ENCODE data around the gene PPP1R1C.

The PPP1R1C gene

DNA sequence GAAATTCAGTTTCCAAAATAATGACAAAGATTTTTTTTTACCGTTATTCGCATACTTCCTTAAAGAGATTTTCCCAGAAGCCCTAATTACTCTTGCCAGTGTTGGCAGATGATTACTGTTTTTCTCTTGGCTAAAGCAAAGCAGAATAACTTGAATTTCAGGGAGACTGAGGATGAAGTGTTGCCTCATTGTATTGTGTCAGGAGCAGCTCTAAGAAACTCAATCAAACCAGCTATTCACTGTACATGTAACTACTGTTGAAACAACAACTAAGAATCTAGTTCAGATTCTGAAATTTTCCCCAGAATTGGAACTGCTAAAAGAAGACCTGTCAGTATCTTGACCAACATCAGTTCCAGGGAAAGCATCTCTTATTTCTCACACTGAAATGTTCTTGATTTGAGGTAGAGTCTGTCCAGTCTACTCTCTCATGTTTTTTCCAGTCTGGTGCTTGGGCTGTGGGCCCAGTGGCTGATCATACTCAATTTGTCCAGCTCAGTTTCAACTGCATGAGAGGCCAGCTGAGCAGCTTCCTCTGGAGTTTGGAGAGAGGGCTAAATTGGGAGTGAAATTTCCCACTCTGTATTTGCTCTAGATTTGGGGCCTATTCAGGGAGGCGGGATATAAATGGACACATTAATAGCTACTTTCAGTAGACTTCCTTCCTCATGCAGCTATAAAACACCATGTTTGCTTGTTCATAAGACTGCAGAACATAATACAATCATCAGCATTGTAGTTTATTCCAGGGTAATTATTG is 78.5 kb downstream of the PPP1R1C start:
- DNase-seq, result no peak

DNA sequence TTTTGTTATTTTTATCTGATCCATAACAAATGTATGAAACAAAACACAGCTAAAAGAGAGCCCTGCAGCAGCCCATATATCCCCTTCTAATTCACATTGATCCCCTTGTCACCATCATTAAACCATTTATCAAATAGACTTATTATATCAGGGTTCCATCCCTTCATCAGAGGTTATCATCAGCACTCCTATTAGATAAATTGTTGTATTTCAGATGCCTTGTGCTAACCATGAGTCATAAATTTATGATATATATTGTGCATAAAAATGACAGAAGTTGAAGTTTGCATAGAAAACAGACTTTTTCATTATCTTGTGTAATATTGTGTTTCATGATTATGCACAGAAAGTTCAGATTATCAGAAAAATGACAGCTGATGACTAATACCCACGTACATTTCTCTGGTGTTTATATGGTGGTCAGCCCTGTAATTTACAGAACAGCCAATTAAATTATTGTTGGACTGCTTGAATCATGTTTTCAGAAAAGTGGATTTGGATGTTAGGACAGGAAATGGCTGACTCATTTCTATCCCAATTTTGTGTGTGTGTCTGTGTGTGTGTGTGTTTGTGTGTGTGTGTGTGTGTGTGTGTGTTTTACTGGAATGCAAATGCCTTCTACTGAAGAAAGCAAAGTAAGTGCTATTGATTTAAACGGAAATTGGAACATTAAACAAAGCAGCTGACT is 80.9 kb downstream of the PPP1R1C start:
- no peak for DNase-seq

DNA sequence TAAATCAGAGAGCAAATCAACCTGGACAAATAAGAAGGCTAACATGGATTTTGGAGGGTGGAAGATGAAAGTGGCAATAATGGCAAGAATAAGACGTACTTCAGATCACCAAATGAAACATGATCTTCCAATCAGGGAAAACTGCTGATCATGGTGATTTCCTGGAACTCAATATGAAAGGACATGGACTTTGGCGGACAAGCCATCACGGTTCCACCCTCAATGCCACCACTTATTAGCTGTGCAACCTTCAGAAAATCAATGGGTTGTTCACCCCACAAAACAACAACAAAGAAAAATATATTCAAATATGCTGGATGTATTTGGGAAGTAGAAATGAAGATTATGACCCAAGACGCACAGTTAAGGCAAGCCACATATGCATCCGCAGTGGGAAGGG is 81.7 kb downstream of the PPP1R1C start:
- DNase-seq, result no peak

DNA sequence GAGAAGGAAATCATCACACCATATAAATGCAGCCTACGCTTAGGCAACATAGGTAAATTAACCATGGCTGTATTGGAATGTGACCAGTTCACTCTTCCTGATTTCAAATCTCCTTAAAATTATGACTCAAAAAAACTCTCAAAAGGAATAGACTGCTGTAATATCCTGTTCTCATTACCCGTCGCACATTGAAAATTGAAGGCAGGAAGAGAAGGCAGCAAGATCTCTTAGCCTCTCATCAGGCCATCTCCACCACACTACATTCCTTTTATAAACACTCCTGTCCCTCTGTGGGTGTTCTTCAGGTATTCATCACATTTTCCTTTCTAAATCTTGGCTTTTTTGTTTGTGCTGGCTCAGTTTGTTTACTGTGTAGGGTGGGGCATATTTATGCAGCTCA is 83.2 kb downstream of the PPP1R1C start:
- no peak for DNase-seq

DNA sequence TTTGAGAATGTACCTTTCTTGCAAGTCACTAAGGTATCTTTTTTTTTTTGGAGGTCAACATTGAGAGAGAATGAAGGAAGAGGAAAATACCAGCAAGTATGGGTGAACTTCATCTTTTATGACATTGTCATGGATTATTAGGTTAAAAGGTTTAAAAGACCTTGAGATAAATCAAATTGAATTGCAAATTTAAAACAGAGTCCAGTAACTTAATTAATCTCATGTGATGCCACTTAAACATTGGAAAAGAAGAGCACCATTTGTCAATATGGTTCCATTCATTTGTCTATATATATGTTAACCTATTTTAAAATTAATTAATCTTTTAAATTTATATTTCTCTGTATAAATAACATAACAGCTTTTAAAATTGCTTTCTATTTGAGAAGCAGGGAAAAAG is 83.8 kb downstream of the PPP1R1C start:
- no peak for DNase-seq

DNA sequence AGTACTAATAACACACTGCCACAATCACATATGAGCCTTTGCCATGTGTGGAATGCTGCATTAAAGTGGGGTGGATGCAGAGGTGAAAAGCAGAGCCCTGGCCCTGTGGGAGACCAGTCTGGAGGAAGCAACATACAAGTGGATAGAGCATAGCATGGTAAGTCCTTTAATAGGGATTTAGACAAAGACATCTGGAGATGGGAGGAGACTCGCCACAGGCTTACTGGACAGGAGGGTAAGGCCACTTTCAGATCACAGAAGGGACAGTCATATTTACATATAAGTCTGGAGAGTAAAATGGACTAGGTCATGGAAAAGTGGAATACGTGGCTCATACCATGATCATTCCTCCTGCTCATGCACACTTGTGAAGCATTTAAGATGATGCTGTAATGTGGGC is 84.3 kb downstream of the PPP1R1C start:
- DNase-seq, result no peak

DNA sequence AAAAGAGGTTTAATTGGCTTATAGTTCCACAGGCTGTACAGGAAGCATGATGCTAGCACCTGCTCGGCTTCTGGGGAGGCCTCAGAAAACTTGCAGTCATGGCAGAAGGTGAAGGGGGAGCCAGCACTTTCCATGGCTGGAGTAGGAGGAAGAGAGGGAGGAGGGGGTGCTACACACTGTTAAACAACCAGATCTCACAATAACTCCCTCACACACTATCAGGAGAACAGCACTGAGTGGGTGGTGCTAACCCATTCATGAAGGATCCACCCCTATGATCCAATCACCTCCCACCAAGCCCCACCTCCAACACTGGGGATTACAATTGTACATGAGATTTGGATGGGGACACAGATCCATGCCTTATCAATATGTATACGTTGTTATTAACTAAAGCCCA is 85.1 kb downstream of the PPP1R1C start:
- no peak for DNase-seq

DNA sequence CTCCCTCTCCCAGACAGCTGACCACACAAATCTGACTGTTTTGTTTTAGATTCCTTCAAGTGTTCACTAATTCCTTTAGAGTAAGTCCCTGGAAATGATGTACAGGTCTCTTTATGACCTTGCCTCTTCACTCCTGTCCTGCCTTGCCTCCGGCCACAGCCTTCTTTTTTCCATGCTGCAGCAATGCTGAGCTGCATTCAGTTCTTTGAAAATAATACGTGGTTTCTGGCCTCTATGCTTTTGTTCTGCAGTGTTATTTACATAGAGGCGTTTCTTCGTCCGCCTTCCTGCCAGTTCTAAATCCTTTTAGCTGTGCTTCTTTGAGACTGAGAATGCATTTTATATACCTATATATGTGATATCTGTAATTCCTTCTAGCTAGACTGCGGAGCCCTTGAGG is 87.2 kb downstream of the PPP1R1C start:
- no peak for DNase-seq

DNA sequence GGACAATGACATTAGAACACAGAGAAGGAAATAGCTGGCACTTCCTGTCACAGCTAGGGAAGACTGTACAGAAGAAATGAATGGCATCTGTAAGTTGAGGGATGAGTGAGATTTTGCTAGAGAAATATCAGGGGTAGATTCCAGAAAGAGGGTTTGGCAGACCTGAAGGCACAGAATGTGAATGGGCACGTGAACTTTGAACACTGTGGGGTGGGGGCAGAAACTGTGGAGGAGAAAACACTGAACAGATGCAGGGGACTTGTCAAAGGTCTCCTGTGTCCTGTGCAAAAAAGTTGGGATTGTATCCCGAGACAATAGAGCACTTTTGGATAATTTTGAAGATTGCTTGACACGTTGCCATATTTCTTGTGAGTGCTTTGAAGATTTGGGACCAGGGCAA is 88.0 kb downstream of the PPP1R1C start:
- no peak for DNase-seq

DNA sequence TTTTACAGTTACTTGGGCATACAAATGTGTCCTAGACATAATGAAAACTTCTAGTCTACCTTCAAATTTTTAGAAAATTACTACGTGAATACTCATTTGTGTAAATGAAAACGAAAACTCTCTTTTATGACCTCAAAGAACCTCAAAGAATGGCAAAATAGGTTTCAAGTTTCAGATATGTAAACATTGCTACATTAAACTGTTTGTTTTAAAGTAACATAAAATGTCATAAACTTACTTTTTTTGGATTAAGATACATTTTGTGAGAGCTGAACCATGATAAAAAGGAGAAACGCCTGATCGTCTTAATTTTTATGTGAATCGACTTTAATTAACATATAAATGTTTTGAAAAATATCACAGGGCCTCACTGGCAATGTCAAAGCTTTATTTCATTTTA is 91.4 kb downstream of the PPP1R1C start:
- DNase-seq, result no peak

DNA sequence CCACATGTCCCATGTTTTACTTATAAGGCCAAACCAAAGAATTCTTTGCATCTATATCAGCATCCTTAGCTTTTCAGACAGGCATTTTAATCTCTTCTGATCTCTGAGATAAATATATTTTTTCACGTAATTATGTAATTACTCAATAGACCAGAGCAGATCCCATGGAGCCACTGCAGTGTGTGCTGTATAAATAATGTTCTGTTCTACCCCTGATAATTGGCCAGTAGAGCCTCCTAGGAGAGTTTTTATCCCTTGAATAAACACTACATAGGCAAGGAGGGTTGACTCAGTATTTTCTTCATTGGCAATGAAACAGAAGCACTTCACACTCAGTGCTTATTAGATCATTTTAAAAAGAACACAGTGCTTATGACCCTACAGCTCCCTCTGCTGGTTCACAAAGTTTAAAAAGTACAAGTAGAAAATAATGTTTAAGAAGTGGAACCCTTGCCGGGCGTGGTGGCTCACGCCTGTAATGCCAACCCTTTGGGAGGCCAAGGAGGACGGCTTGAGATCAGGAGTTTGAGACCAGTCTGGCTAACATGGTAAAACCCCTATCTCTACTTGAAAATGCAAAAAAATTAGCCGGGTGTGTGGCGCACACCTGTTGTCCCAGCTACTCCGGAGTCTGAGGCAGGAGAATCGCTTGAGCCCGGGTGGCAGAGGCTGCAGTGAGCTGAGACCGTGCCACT is 91.9 kb downstream of the PPP1R1C start:
- DNase-seq, result peak in 1 of 5 donors; percentile 22

DNA sequence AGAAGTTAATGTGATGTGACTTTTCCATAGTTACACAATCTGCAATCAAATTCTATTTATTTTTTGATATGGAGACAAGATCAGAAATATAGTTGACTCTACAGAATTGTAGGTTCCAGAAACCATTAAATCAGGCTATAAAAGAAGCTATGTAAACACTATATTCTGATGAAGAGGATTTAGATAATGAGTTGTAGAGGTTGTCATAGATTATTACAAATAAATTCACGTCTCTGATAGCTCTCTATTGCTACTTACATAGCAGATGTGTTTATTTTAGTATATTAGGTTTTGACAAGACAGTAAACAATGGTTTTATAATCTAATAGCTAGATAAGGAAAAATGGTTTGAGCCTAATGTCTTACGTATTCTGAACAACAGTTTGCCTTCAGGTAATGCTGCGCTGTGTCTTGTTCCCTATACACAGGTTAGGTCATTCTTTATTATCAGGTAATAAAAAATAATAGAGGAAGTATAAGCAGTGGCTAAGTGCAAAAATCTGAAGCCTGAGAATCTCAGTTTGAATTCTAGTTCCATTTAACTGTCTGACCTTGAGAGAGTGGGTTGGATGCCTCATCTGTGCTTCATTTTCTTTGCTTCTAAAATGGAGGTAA is 93.4 kb downstream of the PPP1R1C start:
- no peak for DNase-seq

DNA sequence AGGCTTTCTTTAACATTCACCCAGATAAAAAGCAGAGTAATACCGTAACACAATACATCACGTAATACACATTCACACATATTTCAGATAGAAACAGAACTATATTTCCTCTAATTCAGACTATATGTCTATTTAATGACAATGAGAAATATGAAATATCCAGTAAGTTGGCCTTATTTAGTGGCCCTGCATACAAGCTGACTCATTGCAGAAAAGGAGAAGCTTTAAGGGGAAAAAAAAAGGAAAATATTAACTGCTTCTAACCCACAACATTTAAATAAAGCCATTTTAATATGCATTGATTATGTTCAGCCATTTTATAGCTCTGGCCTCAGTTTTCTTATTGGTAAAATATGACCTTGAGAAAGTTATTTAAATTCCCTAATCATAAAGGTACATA is 94.8 kb downstream of the PPP1R1C start:
- DNase-seq, result no peak

DNA sequence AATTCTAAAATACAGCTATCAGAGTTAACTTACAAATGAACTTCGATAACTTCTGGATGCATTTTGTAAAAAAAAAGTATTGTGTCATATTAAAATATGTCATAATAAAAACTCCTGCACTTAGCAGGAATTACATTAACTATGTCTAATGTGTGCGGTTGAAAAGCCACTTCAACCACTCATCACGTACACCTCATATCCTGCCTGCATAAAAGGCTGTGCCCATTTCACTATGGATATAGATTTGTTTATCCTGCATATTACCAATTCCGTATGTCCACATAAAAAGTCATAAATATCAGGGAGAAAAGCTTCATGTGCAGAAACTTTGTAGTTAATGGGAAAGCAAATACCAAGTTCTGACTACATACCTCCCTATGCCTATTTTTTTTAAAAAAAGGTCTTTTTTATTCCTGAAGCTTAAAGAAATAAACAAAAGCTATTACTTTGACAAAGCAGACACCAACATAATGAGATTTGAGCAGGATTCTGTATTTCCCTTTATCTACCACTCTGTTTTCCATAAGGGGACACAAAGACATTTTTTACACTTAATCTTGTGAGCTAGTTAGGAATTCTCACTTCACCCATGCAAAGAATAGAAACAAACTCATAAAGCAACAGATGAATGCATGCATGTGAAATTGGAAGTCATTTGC is 96.1 kb downstream of the PPP1R1C start:
- DNase-seq, result no peak

DNA sequence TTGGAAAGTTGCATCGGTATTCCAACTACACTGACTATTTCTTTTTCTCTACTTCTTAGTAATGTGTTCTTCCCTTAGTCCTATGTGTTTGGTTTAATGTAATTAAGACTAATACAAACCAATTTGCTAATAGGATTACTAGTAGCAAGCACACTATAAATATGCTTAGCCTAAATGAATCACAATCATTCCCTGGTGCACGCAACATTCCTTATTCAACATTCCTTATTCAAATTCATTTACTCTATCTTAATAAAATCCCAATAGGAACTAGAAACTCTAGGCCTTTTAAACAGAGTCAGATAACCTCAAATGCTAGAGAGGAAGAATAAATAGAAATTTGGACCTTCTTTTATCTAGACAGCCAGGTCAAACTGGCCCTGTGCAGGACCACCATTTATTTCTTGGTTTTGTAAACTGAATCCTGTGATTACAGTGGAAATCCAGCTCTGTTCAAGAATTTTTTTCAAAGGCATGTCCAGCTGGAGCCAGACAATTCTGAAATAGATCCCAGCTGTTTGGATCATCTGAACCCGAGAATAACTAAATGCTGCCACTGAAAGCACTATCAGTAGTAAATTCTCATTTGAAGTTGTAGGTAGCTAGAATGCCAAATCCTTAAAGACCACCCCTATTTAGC is 103.1 kb downstream of the PPP1R1C start:
- DNase-seq, result no peak

DNA sequence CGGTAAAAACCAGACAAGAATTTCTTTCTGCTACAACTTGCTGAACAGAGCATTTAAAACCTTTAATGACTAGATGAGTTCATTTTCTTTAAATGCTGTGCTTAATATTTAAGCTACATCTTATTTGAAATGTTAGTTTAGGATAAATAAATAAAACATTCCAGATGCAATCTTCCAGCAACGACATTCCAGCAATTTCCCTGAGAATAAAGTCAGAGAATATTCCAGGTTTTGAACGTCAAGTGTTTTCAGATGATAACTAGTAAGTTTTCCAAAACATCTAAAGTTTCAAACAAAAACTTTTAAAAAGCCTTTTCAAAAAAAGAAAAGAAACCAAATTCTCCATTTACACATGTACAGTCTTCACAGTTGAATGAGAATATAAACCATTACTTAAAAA is 104.8 kb downstream of the PPP1R1C start:
- DNase-seq, result no peak

DNA sequence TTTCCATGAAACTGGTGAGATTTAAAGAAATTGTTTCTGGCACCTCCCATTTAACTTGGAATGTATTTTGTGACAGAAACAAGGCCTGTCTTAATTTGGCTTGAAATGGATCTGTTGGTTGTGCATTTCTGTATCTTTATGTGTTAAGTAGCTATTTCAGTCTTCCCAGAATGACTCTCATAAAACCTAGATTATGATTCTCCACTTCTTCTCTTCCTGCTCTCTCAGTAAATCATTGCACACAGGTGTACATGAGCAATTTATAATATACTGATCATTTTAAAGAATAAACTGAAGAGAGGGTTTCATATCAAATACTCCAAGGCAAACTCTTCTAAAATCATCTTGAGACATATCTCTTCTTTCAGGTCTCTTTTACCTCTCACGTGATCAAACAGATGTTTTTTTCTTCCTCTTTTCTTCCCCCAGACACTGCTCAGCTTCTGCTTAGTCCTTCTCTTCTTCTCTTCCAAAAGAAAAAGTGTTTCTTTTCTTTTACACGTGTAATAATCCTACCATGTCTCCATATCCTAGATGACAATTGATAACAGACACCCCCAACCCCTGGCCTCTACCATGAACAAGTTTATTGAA is 112.0 kb downstream of the PPP1R1C start:
- no peak for DNase-seq

DNA sequence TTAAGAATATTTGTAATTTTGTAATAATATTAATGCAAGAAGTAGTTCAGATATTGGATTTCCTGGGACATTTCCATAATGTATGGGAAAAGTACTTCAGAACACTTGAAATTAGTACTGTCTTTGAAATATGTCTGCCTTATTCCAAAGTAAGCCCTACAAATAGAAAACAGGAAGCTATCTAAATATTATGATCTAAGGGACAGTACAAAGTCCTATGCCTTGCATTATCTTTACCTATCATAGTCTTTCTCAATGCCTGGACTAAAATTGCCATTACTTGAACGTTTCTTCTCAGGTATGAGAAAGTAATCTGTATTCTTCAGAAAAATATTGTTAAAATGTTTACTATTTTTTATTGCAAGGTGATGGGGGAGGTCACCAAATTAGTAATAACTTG is 113.0 kb downstream of the PPP1R1C start:
- DNase-seq, result no peak

DNA sequence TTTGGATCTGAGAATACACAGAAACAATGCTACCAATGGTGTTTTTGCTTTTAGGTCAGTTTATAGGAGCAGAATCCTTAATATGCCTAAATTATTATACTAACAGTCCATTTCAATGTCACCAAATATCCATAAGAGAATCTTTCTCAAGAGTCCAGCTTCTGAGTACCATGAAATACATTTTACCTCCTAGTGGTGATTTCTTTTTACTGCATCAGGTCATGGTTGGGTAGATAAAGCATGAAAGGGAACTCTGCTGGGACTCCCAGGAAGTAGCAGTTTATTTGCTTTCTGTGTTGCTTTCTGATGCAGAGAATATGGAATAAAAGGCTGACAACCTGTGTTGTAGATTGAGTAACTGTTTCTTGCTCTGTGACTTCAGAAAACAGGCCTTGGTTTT is 115.6 kb downstream of the PPP1R1C start:
- no peak for DNase-seq

DNA sequence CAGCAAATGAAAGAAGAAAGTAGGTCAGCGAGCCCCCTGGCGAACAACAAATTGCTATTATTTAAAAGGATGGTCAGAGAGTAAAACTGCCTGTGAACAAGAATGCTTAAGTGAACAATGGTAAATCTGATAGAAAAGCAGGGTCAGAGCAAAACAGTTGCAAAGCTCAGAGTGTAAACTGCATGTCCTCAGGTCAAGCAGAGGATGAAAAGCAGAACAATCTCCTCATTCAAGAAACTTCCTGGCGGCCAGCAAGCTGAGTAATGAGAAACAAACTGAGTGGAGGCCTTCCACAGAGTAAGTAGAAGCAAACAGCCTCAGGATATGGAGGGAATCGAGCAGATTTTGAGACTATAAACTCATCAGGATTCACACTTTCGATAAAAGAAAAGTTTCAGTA is 117.9 kb downstream of the PPP1R1C start:
- no peak for DNase-seq

DNA sequence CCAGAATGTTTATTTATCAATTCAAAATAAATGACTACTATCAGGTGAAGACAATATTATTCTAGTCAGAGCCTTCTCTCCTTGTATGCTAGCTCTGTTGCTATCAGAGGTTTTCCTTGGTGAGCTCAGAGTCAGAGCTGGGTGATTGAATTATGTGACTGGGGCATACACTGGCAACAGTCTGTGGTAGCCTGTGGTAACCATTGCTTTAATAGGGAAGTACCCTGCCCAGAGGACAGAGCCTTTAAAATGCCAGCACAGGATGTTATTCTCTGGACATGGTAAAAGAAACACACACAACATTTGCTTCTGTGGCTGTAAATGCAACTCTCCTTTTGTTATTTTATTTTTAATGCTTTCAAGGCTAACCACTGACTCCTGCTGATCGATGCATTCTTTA is 124.7 kb downstream of the PPP1R1C start:
- DNase-seq, result no peak

DNA sequence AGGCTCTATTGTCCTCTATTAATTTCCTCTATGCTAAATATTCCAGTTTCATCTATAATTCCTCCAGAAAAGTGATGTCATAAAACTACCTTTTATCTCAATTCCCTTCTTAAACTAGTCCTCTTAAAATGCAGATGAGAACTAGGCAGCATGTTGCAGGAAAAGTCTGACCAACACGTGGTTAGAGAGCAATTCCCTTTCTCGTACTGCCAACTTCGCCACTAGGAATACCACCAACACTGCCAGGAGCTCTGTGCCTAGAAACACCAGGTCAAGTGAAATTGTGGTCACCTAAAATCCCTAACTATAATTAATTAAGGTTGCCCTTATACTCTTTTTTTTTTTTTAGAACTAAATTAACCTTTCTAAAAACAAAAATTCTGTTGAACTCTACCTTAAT is 127.7 kb downstream of the PPP1R1C start:
- DNase-seq, result no peak
